BE2C (cell line): Measurements from ENCODE around the gene FAM53B.

Source experiments
- DNase-seq: peaks from one replicate; pipeline ENCODE4 v3.0.0-alpha.2; 2020
- H3K27me3 ChIP-seq: fragments of 250-450 bp; sonication (Bioruptor Pico); 2 replicates; pipeline ENCODE4 v1.5.1; 2020; ENCODE audit warnings: mild to moderate bottlenecking
- H3K36me3 ChIP-seq: fragments of 250-450 bp; sonication (Bioruptor Pico); 2 replicates; pipeline ENCODE4 v1.5.1; 2020; ENCODE audit warnings: mild to moderate bottlenecking
- H3K4me1 ChIP-seq: fragments of 250-450 bp; sonication (Bioruptor Pico); 2 replicates; pipeline ENCODE4 v1.5.1; 2020
- H3K4me3 ChIP-seq: 2 replicates; pipeline ENCODE4 v1.5.1; 2011; ENCODE audit warnings: low read depth, low read length
- H3K9me3 ChIP-seq: fragments of 250-450 bp; sonication (Bioruptor Pico); 2 replicates; pipeline ENCODE4 v1.5.1; 2020
- CTCF ChIP-seq: IDR thresholded peaks from 2 replicates; pipeline ENCODE4 v1.5.1; 2012; ENCODE audit warnings: mild to moderate bottlenecking, low read depth, low read length

Gene FAM53B

GRCh38 chr10:124737221-124737620 lies 7.0 kb downstream of the FAM53B start:
- Histone ChIP-seq H3K27me3 (no peaks in the 10 kb centered on the region), H3K9me3 (no peaks in the 10 kb centered on the region), H3K4me1 (peaks cover 15% of the 10 kb centered on the region), H3K36me3 (peaks cover 7% of the 10 kb centered on the region), H3K4me3 (no peak overlapping the region)
- no peak for TF ChIP-seq CTCF
- no peak for DNase-seq

- Histone ChIP-seq H3K27me3 (no peaks in the 10 kb centered on the region), H3K36me3 (peaks cover 7% of the 10 kb centered on the region), H3K4me3 (no peak overlapping the region), H3K4me1 (peaks cover 12% of the 10 kb centered on the region), H3K9me3 (no peaks in the 10 kb centered on the region)
- no peak for TF ChIP-seq CTCF
- no peak for DNase-seq
Measured at GRCh38 chr10:124736491-124737136, 7.6 kb downstream of the FAM53B start.

- TF ChIP-seq CTCF = no peak
- peaks cover 7% of the 10 kb centered on the region for H3K36me3 ChIP-seq
- H3K9me3 ChIP-seq = no peaks in the 10 kb centered on the region
- no peaks in the 10 kb centered on the region for H3K27me3 ChIP-seq
- no peak for DNase-seq
- no peak overlapping the region for H3K4me3 ChIP-seq
- peaks cover 5% of the 10 kb centered on the region; the same call in 1 of the 2 replicates for H3K4me1 ChIP-seq
Measured at GRCh38 chr10:124735491-124736286, 8.5 kb downstream of the FAM53B start.

- Histone ChIP-seq H3K4me1 (no peaks in the 10 kb centered on the region), H3K4me3 (no peak overlapping the region), H3K9me3 (no peaks in the 10 kb centered on the region), H3K36me3 (peaks cover 7% of the 10 kb centered on the region), H3K27me3 (no peaks in the 10 kb centered on the region)
- TF ChIP-seq CTCF = no peak
- DNase-seq = no peak
Measured at GRCh38 chr10:124734311-124735166, 9.6 kb downstream of the FAM53B start.

- no peak for TF ChIP-seq CTCF
- no peak overlapping the region for H3K4me3 ChIP-seq
- no peaks in the 10 kb centered on the region for H3K9me3 ChIP-seq
- H3K4me1 ChIP-seq = no peaks in the 10 kb centered on the region
- H3K27me3 ChIP-seq = no peaks in the 10 kb centered on the region
- peaks cover 7% of the 10 kb centered on the region for H3K36me3 ChIP-seq
- DNase-seq = no peak
Measured at GRCh38 chr10:124733571-124734245, 10.5 kb downstream of the FAM53B start.
